ENCODE measurements around the gene IL1R1. TPM values are rescaled to one million over a fixed set of nuclear protein-coding genes. Genes with fewer than 3 reads are reported as not detected.
"Not testable (repeated sequence)": the region's sequence is repeated elsewhere in the genome, so short reads cannot be mapped to it uniquely, and the experiment has no call there.

Gene IL1R1
- total and polyA plus RNA-seq, 10 of the 15 experiments (the other 5 are each of a cell fraction or from before 2014, with no cell fraction given): 0.17 to 13.2 (median 0.53) TPM

DNA sequence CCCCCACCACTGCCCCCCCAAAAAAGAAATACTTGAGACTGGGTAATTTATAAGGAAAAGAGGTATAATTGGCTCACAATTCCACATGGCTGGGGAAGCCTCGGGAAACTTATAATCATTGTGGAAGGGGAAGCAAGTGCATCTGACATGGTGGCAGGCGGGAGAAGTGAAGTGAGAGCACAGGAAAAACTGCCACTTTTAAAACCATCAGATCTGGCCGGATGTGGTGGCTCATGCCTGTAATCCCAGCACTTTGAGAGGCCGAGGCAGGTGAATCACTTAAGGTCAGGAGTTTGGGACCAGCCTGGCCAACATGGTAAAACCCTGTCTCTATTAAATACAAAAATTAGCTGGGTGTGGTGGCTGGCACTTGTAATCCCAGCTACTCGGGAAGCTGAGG lies 18.1 kb upstream of the IL1R1 start:
- 32% methylated on average over 5 of the region's 5 CpGs for WGBS (ENCODE audit: insufficient coverage, insufficient replicate concordance, low lambda C conversion rate, missing lambda C conversion rate)
- CTCF ChIA-PET; H3K36me3 ChIP-seq (ENCODE audit: control insufficient read depth in 2 of 2, insufficient read depth in 2 of 2, low read length in 1 of 2): not testable (repeated sequence)

DNA sequence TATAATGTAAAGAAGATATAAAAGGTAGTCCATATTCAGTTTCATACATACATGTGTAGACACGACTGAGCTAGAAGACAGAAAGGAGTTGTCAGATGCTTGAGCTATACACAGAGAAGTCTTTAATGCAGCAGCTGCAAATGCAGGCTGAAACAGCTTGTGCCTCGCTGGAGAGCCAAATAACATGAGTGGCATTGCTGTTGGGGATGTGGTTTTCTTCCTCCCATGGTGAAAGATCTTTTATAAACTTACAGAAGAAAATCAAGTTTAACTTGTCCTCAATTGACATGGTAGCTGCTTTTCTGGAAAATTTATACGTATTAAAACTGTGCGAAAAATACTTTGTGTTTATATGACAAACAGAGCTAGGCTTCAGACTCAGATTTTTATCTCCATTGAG lies 16.4 kb upstream of the IL1R1 start:
- peaks cover 8% of the 10 kb centered on the region; the same call in 2 of the 3 replicates for H3K9me3 ChIP-seq (replicated peaks; ENCODE audit: control insufficient read depth, insufficient read depth, low read length)
- ATAC-seq (no peak), DNase-seq (ENCODE audit: low read depth, low spot score) (no peak), FAIRE-seq (no peak)
- CTCF ChIA-PET: interaction anchor here (0.6 to 2.1 kb wide), 11 partner anchors 9 to 209 kb away, joined by 3 to 10 read pairs (median 4); no protein-coding TSS in a partner anchor
- intact Hi-C loops (cut with micrococcal nuclease; ENCODE audit: unreplicated experiment) (no loop called here), in situ Hi-C loops (cut with MboI) (no loop called here)
- no peak overlapping the region for H3K4me2 ChIP-seq (ENCODE audit: control insufficient read depth, insufficient read depth)
- WGBS (ENCODE audit: insufficient coverage, insufficient replicate concordance, low lambda C conversion rate, missing lambda C conversion rate): 43% methylated on average over 4 of the region's 4 CpGs
- H4K20me1 ChIP-seq (ENCODE audit: control insufficient read depth, insufficient read depth): no peaks in the 10 kb centered on the region
- H2AFZ ChIP-seq (ENCODE audit: control insufficient read depth, low read depth, low read length): no peak overlapping the region
- H3K4me3 ChIP-seq: no peak overlapping the region
- no peak overlapping the region for H3K27ac ChIP-seq (ENCODE audit: control insufficient read depth, insufficient read depth)
- no peaks in the 10 kb centered on the region for H3K79me2 ChIP-seq (ENCODE audit: control insufficient read depth, insufficient read depth, low read length)
- no peaks in the 10 kb centered on the region for H3K27me3 ChIP-seq (replicated peaks in 1 of 2; ENCODE audit: control insufficient read depth in 2 of 2, insufficient read depth in 2 of 2, low read length in 1 of 2)
- no peaks in the 10 kb centered on the region for H3K36me3 ChIP-seq (ENCODE audit: control insufficient read depth in 2 of 2, insufficient read depth in 2 of 2, low read length in 1 of 2)
- H3K9ac ChIP-seq (ENCODE audit: control insufficient read depth, insufficient read depth, low read length): no peak overlapping the region
- H3K4me1 ChIP-seq (ENCODE audit: control insufficient read depth, insufficient read depth, low read length): no peaks in the 10 kb centered on the region
- POLR2A ChIA-PET: interaction anchor here (1.3 to 1.4 kb wide), 2 partner anchors 11 to 13 kb away, joined by 3 read pairs; no protein-coding TSS in a partner anchor
- SMC1A ChIA-PET (ENCODE audit: uncharacterized antibody, unreplicated experiment): interaction anchor here (0.6 to 3.6 kb wide), 14 partner anchors 9 to 243 kb away, joined by 3 to 17 read pairs (median 5); no protein-coding TSS in a partner anchor
- TF ChIP-seq, protein P1, sequence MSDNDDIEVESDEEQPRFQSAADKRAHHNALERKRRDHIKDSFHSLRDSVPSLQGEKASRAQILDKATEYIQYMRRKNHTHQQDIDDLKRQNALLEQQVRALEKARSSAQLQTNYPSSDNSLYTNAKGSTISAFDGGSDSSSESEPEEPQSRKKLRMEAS (IDR thresholded peaks at IDR 0.05; ENCODE audit: low read depth, low read length): no peak
- TF ChIP-seq BHLHE40 (IDR thresholded peaks at IDR 0.05; ENCODE audit: borderline replicate concordance in 1 of 2, low read depth in 2 of 2, low read length in 1 of 2): no peak
- TF ChIP-seq CEBPB (IDR thresholded peaks at IDR 0.05; ENCODE audit: borderline replicate concordance in 1 of 2, low read depth in 2 of 2, low read length in 2 of 2): no peak
- TF ChIP-seq BCL11A (IDR thresholded peaks at IDR 0.05; ENCODE audit: low read depth, low read length): no peak
- no peak for TF ChIP-seq CBX3 (IDR thresholded peaks at IDR 0.05; ENCODE audit: borderline replicate concordance, low read depth)
- no peak for TF ChIP-seq MEF2A (IDR thresholded peaks at IDR 0.05; ENCODE audit: insufficient read depth, low read depth, low read length)
- TF ChIP-seq SREBF2 (IDR thresholded peaks at IDR 0.05; ENCODE audit: low read length): no peak
- TF ChIP-seq EZH2 (IDR thresholded peaks at IDR 0.05; ENCODE audit: borderline replicate concordance, control insufficient read depth, low read depth, low read length): no peak
- no peak for TF ChIP-seq RAD51 (IDR thresholded peaks at IDR 0.05)
- TF ChIP-seq FOXK2 (IDR thresholded peaks at IDR 0.05): no peak
- TF ChIP-seq, protein P2, sequence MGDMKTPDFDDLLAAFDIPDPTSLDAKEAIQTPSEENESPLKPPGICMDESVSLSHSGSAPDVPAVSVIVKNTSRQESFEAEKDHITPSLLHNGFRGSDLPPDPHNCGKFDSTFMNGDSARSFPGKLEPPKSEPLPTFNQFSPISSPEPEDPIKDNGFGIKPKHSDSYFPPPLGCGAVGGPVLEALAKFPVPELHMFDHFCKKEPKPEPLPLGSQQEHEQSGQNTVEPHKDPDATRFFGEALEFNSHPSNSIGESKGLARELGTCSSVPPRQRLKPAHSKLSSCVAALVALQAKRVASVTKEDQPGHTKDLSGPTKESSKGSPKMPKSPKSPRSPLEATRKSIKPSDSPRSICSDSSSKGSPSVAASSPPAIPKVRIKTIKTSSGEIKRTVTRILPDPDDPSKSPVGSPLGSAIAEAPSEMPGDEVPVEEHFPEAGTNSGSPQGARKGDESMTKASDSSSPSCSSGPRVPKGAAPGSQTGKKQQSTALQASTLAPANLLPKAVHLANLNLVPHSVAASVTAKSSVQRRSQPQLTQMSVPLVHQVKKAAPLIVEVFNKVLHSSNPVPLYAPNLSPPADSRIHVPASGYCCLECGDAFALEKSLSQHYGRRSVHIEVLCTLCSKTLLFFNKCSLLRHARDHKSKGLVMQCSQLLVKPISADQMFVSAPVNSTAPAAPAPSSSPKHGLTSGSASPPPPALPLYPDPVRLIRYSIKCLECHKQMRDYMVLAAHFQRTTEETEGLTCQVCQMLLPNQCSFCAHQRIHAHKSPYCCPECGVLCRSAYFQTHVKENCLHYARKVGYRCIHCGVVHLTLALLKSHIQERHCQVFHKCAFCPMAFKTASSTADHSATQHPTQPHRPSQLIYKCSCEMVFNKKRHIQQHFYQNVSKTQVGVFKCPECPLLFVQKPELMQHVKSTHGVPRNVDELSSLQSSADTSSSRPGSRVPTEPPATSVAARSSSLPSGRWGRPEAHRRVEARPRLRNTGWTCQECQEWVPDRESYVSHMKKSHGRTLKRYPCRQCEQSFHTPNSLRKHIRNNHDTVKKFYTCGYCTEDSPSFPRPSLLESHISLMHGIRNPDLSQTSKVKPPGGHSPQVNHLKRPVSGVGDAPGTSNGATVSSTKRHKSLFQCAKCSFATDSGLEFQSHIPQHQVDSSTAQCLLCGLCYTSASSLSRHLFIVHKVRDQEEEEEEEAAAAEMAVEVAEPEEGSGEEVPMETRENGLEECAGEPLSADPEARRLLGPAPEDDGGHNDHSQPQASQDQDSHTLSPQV (IDR thresholded peaks at IDR 0.05): no peak
- TF ChIP-seq NFYA (IDR thresholded peaks at IDR 0.05; ENCODE audit: borderline replicate concordance, low read depth, low read length): no peak
- RAD21 ChIA-PET (ENCODE audit: unreplicated experiment): interaction anchor here (0.7 to 2.1 kb wide), 6 partner anchors 10 to 315 kb away, joined by 3 to 10 read pairs (median 4); no protein-coding TSS in a partner anchor
- no TSS peak for BruUV-seq (replicated peaks)

More for the DNA sequence above, 18.1 kb upstream of the IL1R1 start:
- H3K4me1 ChIP-seq (ENCODE audit: control insufficient read depth, insufficient read depth, low read length); H4K20me1 ChIP-seq (ENCODE audit: control insufficient read depth, insufficient read depth); POLR2A ChIA-PET; H3K4me3 ChIP-seq; RAD21 ChIA-PET (ENCODE audit: unreplicated experiment); DNase-seq (ENCODE audit: low read depth, low spot score); H2AFZ ChIP-seq (ENCODE audit: control insufficient read depth, low read depth, low read length); BruUV-seq (replicated peaks); H3K4me2 ChIP-seq (ENCODE audit: control insufficient read depth, insufficient read depth); in situ Hi-C loops (cut with MboI); intact Hi-C loops (cut with micrococcal nuclease; ENCODE audit: unreplicated experiment); H3K9ac ChIP-seq (ENCODE audit: control insufficient read depth, insufficient read depth, low read length); FAIRE-seq; H3K9me3 ChIP-seq (replicated peaks; ENCODE audit: control insufficient read depth, insufficient read depth, low read length); H3K79me2 ChIP-seq (ENCODE audit: control insufficient read depth, insufficient read depth, low read length); ATAC-seq; H3K27ac ChIP-seq (ENCODE audit: control insufficient read depth, insufficient read depth); H3K27me3 ChIP-seq (replicated peaks in 1 of 2; ENCODE audit: control insufficient read depth in 2 of 2, insufficient read depth in 2 of 2, low read length in 1 of 2): not testable (repeated sequence)
- SMC1A ChIA-PET (ENCODE audit: uncharacterized antibody, unreplicated experiment): interaction anchor here (0.9 to 2.1 kb wide), 3 partner anchors 11 to 116 kb away, joined by 4 to 8 read pairs (median 7); no protein-coding TSS in a partner anchor
